Endothelial cell of hepatic sinusoid (primary cell): ENCODE measurements around the gene KBTBD7.
"Not testable (repeated sequence)": the region's sequence is repeated elsewhere in the genome, so short reads cannot be mapped to it uniquely, and the experiment has no call there.

ENCODE experiments used
- in situ Hi-C: cut with HindIII; loops from 2 replicates; pipeline ENCODE4 v1.10.0; 2017; ENCODE audit warnings: low sequenced_read_pairs

The KBTBD7 gene

DNA sequence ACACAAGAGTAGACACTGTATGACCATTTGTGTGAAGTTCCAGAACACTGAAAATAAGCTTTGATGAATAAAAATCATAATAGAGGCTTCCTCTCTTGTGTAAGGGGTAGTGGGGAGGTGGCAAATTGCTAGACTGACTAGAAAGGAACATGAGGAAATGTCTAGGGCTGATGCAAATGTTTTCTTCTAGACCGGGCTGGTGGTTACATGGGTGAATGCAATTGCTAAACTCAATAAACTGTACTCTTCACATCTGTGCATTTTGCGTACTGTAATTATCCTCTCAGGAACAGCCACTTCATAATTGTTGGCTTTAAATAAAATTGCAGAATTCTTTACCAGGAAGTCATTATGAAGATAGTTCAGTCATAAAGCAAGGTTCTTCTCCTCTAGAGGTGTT lies 5.2 kb upstream of the KBTBD7 start:
- in situ Hi-C loops = loop anchor here (5.0 kb wide), 1 partner anchor 112 kb away; no protein-coding TSS in a partner anchor

DNA sequence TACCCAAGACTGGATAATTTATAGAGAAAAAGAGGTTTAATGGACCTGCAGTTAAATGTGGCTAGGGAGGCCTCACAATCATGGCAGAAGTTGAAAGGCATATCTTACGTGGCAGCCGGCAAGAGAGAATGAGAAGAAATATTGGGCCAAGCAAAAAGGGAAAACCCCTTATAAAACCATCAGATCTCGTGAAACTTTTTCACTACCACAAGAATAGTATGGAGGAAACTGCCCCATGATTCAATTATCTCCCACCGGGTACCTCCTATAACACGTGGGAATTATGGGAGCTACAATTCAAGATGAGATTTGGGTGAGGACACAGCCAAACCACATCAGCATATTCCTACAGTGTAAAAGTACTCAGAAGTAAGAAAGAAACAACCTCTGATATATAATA lies 4.7 kb upstream of the KBTBD7 start:
- in situ Hi-C loops = loop anchor here (5.0 kb wide), 1 partner anchor 112 kb away; no protein-coding TSS in a partner anchor

DNA sequence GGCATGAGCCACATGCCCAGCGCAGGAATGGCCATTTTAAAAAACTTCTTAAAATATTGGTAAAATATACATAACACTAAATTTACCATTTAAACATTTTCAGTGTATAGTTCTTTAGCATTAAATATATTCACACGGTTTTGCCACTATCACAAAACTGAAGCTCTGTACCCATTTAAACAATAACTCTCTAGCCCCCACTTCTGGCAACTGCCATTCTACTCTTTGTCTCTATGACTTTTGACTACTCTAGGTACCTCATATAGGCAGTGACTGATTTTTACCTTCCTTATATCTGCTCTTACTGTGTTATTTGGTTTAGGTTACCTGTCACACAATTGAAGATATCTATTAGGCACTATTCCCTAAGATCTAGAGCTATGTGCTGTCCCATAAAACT lies 2.3 kb upstream of the KBTBD7 start:
- in situ Hi-C loops = loop anchor here (5.0 kb wide), 1 partner anchor 109 kb away; no protein-coding TSS in a partner anchor

DNA sequence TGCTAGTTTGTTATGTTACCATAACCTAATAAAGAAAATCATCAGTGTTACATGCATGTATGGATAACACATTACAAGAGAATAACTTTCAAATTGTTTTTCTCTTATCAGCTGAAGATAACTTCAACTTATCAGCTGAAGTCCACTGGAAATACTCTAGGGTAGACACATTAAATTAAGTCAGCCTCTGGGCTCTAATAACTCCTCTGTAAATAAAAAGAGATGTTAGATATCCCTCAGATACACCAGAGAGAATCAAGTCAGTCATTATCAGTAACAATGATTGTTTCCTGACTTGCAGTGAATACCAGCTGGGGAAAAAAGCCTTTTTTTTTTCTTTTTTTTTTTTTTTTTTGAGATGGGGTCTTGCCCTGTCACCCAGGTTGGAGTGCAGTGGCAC lies 1.6 kb upstream of the KBTBD7 start:
- in situ Hi-C loops = loop anchor here (5.0 kb wide), 1 partner anchor 109 kb away; no protein-coding TSS in a partner anchor

DNA sequence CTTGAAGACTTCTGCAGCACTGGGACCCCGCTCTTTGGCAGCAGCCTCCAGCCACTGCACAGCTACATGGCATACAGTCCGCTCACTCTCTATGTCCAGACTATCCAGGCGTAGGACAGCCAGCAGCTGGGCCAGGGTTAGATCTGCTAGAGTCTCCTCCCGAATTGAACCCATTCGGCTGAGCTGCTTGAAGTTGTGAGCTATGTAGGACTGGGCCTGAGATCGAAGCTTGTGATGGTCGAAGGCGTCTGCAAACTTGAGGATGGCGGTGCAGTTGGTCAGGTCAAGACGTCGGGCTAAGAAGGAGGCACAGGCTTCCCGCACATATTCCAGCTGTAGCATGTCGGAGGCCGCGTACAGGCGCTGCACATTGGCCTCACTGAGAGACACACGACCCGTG lies 900 bp downstream of the KBTBD7 start:
- in situ Hi-C loops = no loop called here

DNA sequence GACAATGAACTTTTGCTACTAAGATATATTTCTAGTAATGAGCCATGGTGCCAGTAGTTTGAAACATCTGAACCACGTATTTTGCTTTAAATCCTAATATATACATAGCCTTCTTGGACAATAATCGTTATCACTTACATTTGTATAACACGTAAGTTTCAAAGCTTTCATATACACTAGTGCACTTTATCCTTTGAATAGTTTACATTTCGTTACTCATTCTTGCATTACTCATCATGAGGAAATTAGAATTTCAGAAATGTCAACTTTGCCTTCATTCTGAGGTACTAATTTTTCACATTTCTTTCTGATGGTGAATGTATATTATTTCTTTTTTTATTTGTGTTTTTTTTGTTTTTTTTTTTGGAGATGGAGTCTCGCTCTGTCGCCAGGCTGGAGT lies 5.8 kb downstream of the KBTBD7 start:
- in situ Hi-C loops = loop anchor here (5.0 kb wide), 1 partner anchor 51 kb away; no protein-coding TSS in a partner anchor

DNA sequence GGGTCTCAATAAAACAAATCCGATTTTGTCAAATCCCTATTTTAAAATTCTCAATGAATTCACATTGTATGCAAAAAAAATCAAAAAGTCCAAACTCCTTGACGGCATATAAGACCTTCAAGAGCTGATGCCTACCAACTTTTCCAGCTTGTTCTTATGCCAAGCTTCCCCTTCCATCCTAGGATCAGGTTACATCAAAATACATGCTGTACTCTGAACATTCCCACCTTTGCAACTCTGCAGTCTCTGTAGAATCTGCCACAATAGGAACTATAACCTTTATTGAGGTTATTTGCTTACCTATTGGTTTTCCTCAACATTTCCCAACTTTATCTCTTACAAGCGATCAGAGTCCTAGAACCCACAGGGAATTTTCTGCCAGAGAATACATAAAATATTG lies 7.9 kb downstream of the KBTBD7 start:
- in situ Hi-C loops = loop anchor here (5.0 kb wide), 1 partner anchor 49 kb away; no protein-coding TSS in a partner anchor

DNA sequence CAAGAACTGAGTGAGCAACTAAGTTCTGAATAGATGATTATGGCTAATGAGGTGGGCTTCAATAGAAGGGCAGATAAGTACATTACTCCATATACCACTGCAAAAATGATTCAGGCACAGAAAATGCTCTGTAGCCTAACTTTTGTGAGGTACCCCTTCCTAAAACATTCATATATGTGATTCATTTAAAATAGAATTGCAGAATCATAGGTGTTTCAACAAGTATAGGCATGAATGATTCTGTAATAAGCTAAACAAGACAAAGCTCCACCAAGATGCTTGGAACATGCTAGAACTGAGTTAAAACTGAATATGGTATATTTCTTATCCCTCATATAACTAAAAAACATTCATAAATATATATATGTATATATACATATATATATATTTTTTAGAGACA lies 12.1 kb downstream of the KBTBD7 start:
- in situ Hi-C loops = no loop called here

DNA sequence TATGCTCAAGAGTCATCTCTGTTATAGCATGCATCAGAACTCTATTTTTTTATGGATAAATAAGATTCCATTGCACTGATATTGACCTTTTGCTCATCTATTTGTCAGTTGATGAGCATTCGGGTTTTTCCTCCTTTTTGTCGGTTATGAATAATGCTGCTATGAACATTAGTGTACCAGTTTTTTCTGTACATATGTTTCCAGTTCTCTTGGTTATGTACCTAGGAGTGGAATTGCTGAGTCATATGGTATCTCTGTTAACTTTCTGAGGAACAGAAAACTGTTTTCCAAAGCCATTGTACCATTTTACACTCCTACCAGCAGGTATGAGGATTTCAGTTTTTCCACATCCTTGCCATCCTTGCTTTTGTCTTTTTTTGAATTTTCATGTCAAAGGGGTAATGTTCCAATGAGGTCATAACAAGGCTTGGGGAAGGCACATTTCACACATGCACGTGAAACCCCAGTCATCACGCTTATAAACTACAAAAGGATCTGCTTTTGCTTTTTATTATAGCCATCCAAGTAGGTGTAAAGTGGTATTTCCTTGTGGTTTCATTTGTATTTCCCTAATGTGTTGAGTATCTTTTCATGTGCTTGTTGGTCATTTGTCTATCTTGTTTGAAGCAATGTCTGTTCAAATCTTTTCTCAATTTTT lies 14.6 kb downstream of the KBTBD7 start:
- in situ Hi-C loops = no loop called here

DNA sequence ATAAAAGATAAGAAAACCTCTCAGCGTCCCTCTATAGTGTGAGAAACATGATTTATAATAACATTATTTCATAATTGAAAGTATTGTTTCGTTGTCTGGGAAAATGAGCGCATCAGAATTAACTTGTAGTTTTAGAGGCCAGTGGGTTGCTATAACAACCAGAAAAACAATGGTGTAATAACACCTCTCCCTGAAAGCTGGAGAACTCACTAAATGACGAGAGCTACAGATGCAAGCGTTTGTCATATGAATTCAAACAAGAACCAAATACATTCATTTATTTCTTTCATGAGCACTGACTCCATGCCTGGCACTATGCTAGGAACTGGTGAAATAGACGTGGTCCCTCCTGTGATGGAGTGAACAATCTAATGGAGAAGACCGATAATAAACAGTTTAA lies 16.3 kb downstream of the KBTBD7 start:
- in situ Hi-C loops = no loop called here

DNA sequence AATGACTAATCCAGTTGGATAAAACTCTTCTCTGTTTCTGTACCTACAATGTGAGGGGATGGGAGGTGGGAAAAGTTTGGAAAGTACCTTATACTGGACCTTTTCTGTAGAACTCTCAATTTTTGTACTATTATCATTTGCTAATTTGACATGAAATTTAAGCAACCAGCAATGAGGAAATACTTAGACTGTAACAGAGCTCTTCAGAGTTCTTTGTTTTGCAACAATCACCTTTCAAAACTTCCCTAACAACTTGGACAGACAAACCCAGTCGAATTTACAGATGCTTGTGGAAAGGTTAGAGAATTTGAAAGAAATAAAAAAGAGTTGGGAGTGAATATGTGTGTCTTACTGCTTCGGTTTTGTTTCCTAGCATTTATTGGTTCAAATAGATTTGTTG lies 16.8 kb downstream of the KBTBD7 start:
- in situ Hi-C loops = no loop called here

DNA sequence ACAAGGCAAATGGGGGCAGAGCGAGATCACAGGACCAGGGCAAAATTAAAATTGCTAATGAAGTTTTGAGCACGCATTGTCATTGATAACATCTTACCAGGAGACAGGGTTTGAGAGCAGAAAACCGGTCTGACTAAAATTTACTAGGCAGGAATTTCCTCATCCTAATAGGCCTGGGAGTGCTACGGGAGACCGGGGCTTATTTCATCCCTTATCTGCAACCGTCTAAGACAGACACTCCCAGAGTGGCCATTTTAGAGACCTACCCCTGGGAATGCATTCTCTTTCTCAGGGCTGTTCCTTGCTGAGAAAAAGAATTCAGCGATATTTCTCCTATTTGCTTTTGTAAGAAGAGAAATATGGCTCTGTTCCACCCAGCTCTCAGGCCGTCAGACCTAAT lies 18.8 kb downstream of the KBTBD7 start:
- in situ Hi-C loops = not testable (repeated sequence)

DNA sequence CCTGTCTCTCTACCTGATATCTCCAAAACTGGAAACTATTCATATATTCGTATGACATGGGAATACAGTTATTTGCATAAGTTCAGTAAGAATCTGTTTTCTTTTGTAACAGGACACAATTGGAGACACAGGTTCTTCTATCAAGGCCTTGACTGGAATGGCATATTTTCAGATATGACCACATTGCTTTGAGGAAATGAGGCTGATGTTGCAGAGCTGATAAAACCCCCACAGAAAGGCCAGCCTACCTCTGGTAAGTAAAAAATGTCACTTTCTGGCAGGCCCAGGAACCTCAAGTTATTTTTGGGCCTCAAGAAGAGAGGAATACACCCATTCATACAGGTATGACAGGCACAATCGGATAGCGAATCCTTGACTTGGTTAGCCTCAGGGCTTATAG lies 32.2 kb downstream of the KBTBD7 start:
- in situ Hi-C loops = no loop called here

DNA sequence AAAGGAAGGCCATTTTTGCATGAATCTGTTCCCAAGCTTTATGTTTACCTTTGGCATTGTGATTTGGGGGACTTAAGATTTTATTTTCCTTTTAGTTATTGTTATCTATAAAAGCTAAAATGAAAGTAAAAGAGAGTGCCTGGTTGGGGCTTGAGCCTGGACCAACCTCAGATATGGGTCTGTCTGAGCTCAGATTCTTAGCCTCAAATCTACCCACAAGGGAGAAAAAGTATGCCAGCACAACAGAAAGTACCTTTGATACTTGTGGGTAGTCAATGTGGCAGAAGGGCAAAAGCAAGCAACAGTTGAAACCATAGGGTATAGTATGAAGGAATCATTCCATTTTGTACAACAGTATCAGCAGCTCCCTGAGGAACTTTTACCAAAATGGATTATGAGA lies 35.2 kb downstream of the KBTBD7 start:
- in situ Hi-C loops = loop anchor here (5.0 kb wide), 1 partner anchor 72 kb away; no protein-coding TSS in a partner anchor

DNA sequence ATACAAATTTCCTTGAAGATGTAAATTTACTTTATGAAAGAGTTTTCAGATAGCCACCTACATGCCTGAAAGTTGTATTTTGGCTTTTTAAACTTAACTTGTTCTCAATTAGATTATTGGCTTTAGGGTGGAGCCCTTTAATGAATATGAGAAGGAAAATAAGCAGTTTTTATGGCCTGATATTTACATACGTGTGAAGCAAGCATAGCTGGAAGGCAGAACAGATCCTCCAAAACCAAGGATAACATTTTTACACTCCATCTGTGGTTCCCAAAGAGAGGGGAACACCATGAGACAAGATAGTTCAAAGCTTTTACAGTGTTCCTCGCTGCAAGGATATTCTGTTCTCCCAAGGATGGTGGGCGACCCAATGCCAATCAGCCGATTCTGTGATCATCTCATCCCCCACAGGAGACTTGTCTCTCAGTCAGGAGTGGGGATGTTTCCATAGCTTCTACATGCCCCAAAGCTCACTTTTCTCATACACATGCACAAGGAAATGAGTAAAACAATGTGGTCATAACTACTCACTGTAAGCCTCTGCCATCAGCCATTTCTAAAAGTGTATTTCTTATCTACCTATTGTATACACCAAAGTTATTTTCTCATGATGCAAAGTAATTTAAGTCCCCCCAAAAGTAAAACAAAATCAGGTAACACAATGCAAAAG lies 37.2 kb downstream of the KBTBD7 start:
- in situ Hi-C loops = loop anchor here (5.0 kb wide), 1 partner anchor 70 kb away; no protein-coding TSS in a partner anchor

DNA sequence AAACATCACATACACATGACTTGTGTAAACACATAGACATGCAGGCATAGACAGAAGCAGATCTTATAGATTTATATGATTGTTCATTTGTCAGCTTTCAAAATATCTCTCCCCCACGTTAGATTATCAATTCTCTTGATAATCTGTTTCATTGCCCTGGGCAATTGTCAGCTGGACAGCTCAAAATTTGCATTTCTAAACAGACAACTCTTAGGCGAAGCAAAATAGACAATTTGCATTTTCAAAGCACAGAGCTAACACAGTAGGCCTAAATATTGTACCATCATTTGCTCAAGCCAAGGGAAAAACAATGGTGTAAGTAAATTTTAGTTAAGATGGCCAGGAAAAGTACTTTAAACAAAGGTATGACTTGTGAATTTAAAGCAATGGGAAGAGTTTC lies 37.7 kb downstream of the KBTBD7 start:
- in situ Hi-C loops = loop anchor here (5.0 kb wide), 1 partner anchor 69 kb away; no protein-coding TSS in a partner anchor

DNA sequence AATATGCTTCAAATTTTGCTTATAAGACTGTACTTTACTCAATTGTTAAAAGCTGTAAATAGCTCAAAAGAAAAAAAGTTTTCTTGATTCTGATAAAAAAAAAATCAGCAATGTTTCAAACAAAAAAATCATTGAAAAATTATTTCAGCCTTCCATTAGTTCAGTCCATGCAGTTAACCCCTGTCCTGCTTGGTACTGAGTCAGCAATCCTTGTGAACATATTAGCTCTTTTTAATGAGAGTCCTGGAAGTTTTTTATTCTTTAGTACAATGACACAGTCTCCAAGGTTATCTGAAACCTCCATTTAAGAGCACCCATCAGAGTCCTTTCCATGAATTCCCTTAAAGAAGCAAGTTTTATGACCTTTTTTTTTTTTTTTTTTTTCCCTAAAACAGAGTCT lies 40.3 kb downstream of the KBTBD7 start:
- in situ Hi-C loops = no loop called here

DNA sequence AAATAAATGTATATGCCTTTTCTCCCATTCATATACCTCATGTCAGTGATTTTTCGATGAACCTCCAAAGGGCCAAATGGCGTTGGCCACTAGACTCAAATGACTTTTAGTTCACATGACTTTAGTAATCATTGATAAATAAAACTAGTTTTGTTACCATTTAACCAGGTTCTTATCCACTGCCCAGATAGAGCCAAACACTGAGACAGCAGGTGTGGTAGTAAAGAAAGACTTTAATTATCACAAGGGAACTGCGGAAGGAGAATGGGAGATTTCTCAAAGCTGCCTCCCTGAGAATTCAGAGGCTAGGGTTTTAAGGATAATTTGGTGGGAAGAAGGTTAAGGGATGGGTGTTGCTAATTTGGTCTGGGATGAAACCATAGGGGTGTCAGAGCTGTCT lies 42.4 kb downstream of the KBTBD7 start:
- in situ Hi-C loops = no loop called here

DNA sequence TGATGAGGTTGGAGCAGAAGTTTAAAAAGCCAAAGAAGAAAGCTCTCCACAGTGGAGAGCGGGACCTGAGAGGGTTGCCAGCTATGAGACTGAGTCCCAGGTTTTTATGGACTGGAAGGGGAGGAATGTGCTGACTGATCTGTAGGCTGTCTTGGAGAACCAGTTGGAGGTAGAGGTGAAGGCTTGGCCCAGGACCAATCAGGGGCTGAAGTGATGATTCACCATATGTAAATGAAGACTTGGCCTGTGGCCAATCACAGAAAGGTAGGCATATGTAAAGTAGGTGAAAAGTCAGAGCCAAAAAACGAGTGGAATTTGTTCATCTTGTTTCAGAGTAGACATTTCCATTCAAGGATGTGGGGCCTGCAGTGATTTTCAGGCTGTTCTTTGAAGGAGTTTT lies 44.3 kb downstream of the KBTBD7 start:
- in situ Hi-C loops = no loop called here

DNA sequence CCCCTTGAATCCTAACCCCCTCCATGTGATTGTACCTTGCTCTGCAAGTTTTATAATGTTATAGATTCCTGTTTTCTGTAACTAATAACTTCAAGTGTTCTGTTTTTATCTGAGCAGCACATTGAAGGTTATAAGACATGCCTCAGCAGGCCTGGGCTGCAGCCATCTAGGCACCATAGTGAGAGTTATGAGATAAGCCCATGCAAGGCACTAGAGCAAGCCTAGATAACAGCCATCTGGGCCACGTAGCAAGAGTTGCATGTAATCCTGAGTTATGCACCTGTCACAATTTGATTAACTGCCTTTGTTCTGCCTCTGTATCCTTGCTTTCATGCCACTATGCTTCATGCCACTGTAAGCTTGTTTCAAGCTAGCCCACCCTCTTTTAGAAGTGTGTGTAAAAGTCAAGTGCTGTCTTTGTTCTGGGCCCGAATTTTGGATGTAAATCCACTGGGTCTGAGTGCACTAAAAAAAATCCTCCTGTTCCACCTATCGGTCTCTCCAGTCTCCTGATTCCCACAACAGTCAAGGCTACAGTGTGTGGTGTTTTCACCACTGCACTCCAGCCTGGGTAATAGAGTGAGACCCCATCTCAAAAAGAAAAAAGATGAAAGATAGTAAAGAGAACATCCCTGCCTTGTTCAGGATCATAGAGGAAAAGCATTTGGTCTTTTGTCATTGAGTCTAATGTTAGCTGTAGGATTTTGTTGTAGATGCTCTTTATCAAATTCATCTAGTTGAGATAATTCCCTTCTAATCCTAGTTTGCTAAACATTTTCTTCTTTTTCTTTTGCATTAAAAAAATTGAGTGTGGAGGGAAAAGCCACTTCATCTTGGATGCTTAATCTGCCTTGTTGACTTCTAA lies 45.7 kb downstream of the KBTBD7 start:
- in situ Hi-C loops = no loop called here
